NCI-H2107 treated with DMSO at 0.1 percent for 48 hours (cell line): Measurements from ENCODE around the gene AIPL1.

ENCODE experiments used
- DNase-seq: peaks from one replicate; lab custom pipeline; 2025; ENCODE audit not compliant: unreplicated experiment; lab: John Stamatoyannopoulos, UW

AIPL1 gene

GRCh38 chr17:6374761-6375312, 60.1 kb downstream of the AIPL1 start:
- no peak for DNase-seq

- no peak for DNase-seq
These were observed 60.6 kb downstream of the AIPL1 start for GRCh38 chr17:6374271-6374691.
